GM18511 (cell line): ENCODE measurements around the gene FNIP2.
"Not testable (repeated sequence)": the region's sequence is repeated elsewhere in the genome, so short reads cannot be mapped to it uniquely, and the experiment has no call there.

Source experiments
- ATAC-seq: cut with Tn5 transposase; IDR thresholded peaks from one replicate; pipeline ENCODE4 v1.9.1; 2021; ENCODE audit warnings: mild to moderate bottlenecking, moderate library complexity; ENCODE audit not compliant: unreplicated experiment

The FNIP2 gene

GRCh38 chr4:158812543-158812942 lies 43.7 kb downstream of the FNIP2 start:
- ATAC-seq: no peak

GRCh38 chr4:158813113-158813512 lies 44.3 kb downstream of the FNIP2 start:
- ATAC-seq: no peak

DNA sequence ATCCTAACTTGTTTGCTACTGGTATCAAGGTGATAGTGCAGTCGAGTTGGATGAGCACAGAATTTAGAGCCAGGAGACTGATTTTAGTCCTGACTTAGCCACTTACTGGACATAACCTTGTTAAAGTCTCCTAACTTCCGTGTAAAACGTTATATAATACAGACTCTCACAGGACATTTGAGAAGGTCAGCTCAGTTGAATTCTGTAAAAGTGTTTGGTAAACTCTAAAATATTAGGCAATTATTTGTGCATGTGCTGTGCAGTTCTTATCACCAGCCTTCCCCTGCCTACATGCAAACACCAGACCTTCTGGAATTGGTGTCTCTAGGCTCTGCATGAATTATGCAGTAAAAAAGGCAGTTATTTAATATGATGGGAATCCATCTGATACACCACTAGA lies 45.4 kb downstream of the FNIP2 start:
- no peak for ATAC-seq

DNA sequence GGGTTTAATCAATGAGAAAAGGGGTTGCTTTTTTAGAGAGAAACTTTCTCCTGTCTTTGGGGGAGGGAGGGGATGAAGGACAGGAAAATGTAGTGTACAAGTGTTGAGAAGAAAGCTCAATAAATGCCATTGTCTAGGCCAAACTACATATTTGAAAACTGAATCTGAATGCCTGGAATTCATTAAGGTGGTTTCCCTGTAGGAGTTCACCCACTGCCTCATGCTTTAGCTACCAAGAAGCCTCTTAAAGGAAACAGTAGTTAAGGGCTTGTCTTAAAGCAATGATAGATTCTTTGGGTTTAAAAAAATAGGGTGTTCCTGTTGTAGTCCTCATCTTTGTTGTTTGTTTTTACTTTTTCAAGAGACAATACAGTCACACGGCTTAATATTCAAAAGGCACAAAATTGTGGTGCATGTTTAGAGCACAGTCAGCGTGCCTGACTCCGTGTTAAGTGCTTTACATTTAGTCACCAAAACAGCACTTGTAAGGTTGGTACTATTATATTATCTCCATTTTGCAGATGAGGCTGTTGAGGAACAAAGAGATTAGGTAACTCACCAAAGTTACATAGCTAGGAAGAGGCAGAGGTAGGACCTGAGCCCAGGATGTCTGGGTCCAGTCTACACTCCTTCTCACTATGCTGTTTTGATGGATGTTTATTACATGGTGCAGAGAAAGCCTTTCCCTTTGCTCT lies 46.0 kb downstream of the FNIP2 start:
- ATAC-seq: no peak

DNA sequence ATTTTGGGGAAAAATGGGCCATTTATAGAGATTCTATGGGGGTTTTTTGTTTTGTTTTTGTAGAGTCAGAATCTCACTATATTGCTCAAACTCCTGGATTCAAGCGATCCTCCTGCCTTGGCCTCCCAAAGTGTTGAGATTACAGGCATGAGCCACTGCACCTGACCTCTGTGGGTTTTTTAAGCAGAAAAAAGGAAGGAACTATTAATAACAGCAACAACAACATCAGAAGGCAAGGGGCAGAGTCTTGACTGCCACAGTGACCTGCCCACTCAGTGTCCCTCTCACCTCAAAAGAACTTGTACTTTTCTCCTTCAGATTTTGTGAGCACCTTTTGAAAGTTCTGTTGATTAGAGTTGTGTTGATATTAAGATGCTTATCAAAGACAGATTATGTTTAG lies 48.1 kb downstream of the FNIP2 start:
- no peak for ATAC-seq

- peak; percentile 68 for ATAC-seq
Observed at GRCh38 chr4:158817562-158818296, 48.9 kb downstream of the FNIP2 start.

DNA sequence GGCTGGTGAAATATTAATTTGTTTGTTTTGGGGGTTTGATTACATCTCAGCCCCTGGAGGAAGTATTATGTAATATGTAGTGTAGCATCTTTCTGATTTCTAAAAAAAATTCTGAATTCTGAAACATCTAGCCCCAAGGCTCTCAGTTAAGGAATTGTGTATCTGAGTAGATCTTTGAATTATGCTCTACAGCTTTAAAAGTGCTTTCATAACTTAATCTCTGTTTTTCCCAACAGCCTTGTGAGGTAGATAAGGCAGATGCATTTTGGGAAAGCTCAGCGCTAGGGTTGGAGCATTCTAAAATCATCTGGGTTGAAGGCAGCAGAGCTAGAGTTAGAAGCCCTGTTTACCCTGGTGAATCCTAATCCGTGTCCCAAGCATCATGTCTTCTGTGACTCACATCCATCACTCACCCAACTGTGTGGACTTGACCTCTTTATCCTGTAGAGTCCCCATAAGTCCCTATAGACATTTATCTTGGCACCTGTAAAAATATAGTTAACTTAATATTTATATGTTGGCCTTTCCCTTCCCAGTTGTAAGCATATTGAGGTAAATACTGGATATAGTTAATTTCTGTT lies 49.8 kb downstream of the FNIP2 start:
- no peak for ATAC-seq

GRCh38 chr4:158819942-158820786 lies 51.3 kb downstream of the FNIP2 start:
- ATAC-seq: no peak

DNA sequence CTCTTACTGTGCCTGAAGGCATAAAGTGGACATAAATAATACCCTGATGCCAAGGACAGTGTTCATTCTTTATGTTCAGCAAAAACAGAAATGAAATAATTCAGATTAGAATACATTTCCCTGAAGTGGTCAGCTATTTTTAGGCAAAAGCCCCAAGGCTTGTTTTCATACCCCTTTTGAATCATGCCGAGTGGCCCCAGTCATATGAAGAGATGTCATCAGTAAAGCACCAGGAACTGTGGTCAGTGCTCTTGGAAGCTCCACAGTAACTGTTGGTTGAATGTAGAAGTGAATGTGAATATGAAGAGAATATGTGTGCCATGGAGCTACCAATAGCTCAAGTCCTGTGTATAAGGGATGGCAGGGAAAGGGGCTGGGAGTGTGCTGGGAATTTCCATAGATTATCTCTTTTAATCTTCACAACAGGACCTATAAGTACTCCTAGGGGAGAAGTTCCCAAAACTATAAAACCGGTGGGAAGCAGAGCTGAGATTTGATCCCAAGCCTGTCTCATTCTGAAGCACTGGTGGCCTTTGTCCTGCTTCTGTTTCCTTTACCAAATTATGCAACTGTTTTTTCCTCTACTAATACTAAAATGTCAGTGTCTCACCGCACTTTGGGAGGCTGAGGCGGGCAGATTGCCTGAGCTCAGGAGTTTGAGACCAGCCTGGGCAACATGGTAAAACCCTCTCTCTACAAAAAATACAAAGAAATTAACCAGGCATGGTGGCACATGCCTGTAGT lies 52.6 kb downstream of the FNIP2 start:
- ATAC-seq: peak; percentile 47

- no peak for ATAC-seq
Observed at GRCh38 chr4:158822348-158822747, 53.5 kb downstream of the FNIP2 start.

GRCh38 chr4:158823461-158823873 lies 54.6 kb downstream of the FNIP2 start:
- ATAC-seq: no peak

DNA sequence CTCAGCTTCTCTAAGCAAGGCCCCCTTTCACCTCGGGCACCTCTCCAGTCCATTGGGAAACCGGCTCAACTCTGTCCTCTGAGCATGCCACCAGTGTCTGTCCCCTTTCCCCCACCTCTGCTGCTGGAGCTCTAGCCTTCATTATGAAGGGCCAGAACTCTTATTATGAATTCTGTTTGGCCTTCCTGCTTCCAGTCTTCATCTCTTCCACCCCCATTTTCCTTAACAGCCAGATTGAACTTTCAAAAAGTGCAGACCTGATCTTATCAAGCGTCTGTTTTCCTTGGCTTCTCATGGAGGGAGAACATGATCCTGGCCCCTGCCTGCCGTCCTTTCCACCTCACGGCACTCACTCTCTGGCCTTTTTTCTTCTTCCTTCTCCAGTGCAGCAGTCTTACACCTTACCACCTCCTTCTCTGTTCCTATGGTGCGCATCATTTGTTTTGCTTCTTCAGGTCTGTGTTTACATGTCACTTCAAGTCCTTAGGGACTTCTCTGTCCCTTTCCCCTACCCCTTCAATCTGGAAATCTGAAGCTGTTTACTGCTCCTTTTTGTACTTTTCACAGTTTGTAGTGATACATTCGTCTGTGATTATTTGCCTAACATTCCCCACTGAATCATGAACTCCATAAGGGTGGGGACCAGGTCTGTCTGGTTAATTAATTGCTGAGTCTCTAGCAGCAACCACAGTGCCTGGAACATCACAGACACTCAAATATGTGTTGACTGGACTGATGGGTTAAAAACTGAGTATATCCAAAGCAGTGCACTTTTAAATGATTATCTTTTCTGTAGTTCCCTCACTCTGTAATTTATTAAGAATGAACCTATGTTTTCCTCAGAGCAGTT lies 55.8 kb downstream of the FNIP2 start:
- no peak for ATAC-seq

DNA sequence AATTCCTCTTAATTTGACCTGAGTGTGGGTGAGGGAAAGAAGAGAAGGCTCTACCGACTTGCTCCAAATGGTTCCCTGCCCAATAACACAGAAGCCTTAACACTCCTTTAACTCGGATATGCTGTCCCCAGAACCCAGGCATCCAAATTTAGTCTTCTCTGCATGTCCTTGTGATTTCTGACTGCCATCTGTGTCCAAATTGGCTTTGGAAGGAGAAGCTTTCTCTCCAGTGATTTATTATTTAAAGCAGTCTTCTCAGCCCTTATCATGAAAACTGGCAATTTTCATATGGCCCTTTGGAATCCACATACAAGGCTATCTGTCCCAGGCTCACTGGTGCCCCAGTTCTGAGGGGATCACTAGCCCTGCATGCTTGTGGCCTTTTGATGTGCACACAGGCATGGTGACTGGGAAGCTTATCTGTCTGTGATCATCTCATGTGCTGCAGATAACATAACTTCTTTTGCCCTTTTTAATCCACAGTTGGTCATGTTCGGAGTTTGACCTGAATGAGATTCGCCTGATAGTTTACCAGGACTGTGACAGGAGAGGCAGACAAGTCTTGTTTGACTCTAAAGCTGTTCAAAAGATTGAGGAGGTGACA lies 56.7 kb downstream of the FNIP2 start:
- ATAC-seq: no peak

DNA sequence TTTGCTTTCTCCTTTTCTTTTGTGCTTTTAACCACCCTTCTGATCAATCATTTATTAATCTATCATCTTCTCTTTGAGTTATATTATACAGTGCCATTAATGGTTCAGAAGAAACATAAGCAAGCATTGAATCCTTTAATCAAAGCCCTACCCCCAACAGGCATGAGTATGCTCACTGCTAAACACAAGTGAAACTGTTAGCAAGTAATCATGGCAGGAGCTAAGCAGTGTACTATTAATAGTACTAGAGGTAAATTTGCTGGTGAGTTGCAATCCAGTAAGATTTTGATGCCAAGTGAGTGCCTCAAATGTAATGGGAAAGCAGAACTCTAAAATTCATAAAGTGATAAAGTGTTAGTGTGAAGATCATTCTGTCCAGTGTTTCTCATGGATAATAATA lies 57.2 kb downstream of the FNIP2 start:
- ATAC-seq: peak; percentile 72

DNA sequence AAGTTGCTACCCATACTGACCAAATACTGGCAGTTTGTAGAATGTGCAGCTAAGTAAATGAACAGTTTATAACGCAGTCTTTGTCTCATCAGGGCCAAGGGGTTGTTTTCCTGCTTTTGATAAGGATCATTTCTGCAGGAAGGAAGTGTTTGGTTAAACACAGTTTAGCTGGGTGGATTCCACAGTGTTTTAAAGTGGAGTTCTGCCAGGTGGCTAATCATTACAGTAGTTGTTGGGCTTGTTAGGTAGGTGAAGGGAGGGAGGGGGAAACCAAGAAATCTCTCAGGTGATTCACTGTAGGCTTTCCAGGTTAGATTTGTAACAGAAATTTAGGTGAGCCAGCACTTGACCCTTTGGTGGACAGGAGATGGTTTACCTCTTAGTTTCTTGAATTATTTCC lies 58.1 kb downstream of the FNIP2 start:
- ATAC-seq: peak; percentile 51

DNA sequence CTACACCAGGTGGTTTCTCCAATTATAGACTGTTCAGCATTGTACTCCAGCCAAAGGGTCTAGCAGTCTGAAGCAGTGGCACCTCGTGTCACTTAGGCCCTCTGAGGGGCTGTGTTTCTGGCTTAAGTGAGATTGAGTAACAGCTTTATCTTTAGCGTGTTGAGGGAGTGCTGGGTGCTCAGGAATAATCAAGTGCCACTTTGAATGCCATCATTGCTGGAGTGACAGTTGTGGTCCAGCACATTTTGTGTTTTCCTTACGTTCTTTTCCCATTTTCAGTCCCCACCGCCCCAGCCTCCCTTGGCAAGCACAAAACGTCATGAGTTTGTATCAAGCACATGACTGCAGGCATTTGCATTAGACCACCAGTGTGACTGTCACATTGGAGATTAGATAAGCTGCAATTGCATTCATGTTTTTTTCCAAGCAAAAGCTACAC lies 58.7 kb downstream of the FNIP2 start:
- ATAC-seq: peak; percentile 15

- not testable (repeated sequence) for ATAC-seq
Observed at GRCh38 chr4:158828151-158828550, 59.3 kb downstream of the FNIP2 start.

- ATAC-seq: no peak
Observed at GRCh38 chr4:158829254-158829653, 60.4 kb downstream of the FNIP2 start.

DNA sequence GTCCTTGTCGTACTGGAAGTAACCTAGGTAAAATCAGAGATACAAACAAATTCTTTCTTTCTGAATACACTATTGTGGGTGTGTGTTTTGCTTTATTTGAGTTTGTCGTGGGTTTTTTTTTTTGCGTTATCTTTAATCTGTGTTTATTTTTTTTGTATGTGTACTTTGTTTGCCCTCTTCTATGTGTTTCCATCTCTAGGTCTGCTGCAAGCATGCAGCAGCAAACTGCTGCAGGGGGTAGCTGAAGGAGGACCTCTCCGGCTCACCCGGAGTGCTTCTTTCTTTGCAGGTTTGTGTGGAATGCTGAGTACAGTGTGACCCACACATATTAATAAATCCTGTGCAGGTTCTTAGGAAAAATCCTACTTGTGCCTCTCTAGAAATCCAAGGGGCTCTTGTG lies 64.8 kb downstream of the FNIP2 start:
- ATAC-seq: no peak
